ENCODE data around the gene MEGF9. TPM values are rescaled to one million over a fixed set of nuclear protein-coding genes. Genes with fewer than 3 reads are reported as not detected.
"Not testable (repeated sequence)": the region's sequence is repeated elsewhere in the genome, so short reads cannot be mapped to it uniquely, and the experiment has no call there.

Gene MEGF9
- total RNA-seq, 1 experiment from 2014 or later = 35.7 TPM

DNA sequence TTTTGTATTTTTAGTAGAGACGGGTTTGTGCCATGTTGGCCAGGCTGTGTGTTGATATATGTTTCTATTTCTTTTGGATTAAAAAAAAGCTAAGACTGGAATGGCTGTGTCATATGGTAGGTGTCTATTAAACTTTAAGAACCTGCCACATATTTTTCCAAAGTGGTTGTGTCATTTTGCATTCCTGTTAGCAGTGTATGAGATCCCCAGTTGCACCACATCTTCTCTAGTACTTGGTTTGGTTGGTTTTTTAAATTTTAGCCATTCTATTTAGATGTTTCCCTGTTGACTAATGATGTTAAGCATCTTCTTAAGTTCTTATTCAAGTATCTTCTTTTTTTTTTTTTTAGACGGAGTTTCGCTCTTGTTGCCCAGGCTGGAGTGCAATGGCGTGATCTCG, 36.2 kb upstream of the MEGF9 start:
- intact Hi-C loops (cut with micrococcal nuclease; ENCODE audit: unreplicated experiment) = no loop called here
- Histone ChIP-seq H3K27me3 (ENCODE audit: insufficient read depth, low read depth) (no peaks in the 10 kb centered on the region), H3K36me3 (ENCODE audit: low read depth) (no peaks in the 10 kb centered on the region), H3F3A (ENCODE audit: insufficient read depth, low read depth) (no peaks in the 10 kb centered on the region), H3K79me2 (ENCODE audit: low read depth) (no peaks in the 10 kb centered on the region), H3K4me2 (no peak overlapping the region), H3K4me3 (no peak overlapping the region), H2AFZ (no peak overlapping the region), H3K4me1 (replicated peaks; ENCODE audit: insufficient read depth) (no peaks in the 10 kb centered on the region), H3K27ac (no peak overlapping the region), H4K20me1 (ENCODE audit: insufficient read depth) (no peaks in the 10 kb centered on the region), H3K9me3 (ENCODE audit: insufficient read depth, low read depth) (no peaks in the 10 kb centered on the region), H3K9me2 (ENCODE audit: insufficient read depth) (no peaks in the 10 kb centered on the region)
- ChIA-PET POLR2A (ENCODE audit: unreplicated experiment) (no interaction called here), CTCF (no interaction called here)
- TF ChIP-seq, protein P1, sequence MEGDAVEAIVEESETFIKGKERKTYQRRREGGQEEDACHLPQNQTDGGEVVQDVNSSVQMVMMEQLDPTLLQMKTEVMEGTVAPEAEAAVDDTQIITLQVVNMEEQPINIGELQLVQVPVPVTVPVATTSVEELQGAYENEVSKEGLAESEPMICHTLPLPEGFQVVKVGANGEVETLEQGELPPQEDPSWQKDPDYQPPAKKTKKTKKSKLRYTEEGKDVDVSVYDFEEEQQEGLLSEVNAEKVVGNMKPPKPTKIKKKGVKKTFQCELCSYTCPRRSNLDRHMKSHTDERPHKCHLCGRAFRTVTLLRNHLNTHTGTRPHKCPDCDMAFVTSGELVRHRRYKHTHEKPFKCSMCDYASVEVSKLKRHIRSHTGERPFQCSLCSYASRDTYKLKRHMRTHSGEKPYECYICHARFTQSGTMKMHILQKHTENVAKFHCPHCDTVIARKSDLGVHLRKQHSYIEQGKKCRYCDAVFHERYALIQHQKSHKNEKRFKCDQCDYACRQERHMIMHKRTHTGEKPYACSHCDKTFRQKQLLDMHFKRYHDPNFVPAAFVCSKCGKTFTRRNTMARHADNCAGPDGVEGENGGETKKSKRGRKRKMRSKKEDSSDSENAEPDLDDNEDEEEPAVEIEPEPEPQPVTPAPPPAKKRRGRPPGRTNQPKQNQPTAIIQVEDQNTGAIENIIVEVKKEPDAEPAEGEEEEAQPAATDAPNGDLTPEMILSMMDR (conservative IDR thresholded peaks at IDR 0.05) = no peak
- TF ChIP-seq EZH2 (IDR thresholded peaks at IDR 0.05; ENCODE audit: low read depth) = no peak
- DNase-seq = no peak
- no TSS peak for BruUV-seq (replicated peaks)

DNA sequence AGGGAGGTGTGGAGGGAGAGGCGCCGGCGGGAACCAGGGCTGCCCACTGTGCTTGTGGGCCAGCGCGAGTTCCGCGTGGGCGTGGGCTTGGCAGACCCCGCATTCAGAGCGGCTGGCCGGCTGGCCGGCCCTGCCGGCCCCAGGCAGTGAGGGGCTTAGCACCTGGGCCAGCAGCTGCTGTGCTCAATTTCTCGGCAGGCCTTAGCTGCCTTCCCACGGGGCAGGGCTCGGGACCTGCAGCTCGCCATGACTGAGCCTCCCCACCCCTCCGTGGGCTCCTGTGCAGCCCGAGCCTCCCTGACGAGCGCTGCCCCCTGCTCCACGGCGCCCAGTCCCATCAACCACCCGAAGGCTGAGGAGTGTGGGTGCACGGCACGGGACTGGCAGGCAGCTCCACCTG, 32.1 kb upstream of the MEGF9 start:
- H2AFZ ChIP-seq; H3F3A ChIP-seq (ENCODE audit: insufficient read depth, low read depth); intact Hi-C loops (cut with micrococcal nuclease; ENCODE audit: unreplicated experiment); H4K20me1 ChIP-seq (ENCODE audit: insufficient read depth); H3K27ac ChIP-seq; H3K4me2 ChIP-seq; BruUV-seq (replicated peaks); DNase-seq; CTCF ChIA-PET; H3K9me2 ChIP-seq (ENCODE audit: insufficient read depth); H3K36me3 ChIP-seq (ENCODE audit: low read depth); POLR2A ChIA-PET (ENCODE audit: unreplicated experiment); H3K4me3 ChIP-seq; H3K9me3 ChIP-seq (ENCODE audit: insufficient read depth, low read depth); H3K27me3 ChIP-seq (ENCODE audit: insufficient read depth, low read depth); H3K79me2 ChIP-seq (ENCODE audit: low read depth): not testable (repeated sequence)
- peaks cover 10% of the 10 kb centered on the region for H3K4me1 ChIP-seq (replicated peaks; ENCODE audit: insufficient read depth)

DNA sequence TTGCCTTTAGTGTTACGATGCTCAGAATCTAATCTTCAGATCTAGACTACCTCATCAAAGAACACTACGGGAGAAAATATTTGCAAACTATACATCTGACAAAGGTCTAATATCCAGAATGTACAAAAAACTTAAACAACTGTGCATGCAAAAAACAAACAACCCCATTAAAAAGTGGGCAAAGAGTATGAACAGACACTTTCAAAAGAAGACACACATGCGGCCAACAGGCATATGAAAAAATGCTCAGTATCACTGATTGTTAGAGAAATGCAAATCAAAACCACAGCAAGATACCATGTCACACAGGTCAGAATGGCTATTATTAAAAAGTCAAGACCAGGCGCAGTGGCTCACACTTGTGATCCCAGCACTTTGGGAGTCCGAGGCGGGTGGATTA, 31.0 kb upstream of the MEGF9 start:
- POLR2A ChIA-PET (ENCODE audit: unreplicated experiment) = interaction anchor here (0.6 kb wide), 1 partner anchor 9 kb away, joined by 5 read pairs; no protein-coding TSS in a partner anchor
- H3K4me3 ChIP-seq = no peak overlapping the region

More for the DNA sequence above, 31.0 kb upstream of the MEGF9 start:
- H2AFZ ChIP-seq = no peak overlapping the region
- no peaks in the 10 kb centered on the region for H3F3A ChIP-seq (ENCODE audit: insufficient read depth, low read depth)
- no peak overlapping the region for H3K4me2 ChIP-seq
- H3K27me3 ChIP-seq (ENCODE audit: insufficient read depth, low read depth) = no peaks in the 10 kb centered on the region
- H3K27ac ChIP-seq = no peak overlapping the region
- CTCF ChIA-PET = interaction anchor here (0.7 kb wide), 1 partner anchor 92 kb away, joined by 4 read pairs; no protein-coding TSS in a partner anchor
- no TSS peak for BruUV-seq (replicated peaks)
- peaks cover 19% of the 10 kb centered on the region for H3K4me1 ChIP-seq (replicated peaks; ENCODE audit: insufficient read depth)
- H4K20me1 ChIP-seq (ENCODE audit: insufficient read depth) = no peaks in the 10 kb centered on the region
- no peak for TF ChIP-seq EZH2 (IDR thresholded peaks at IDR 0.05; ENCODE audit: low read depth)
- TF ChIP-seq, protein P1 (conservative IDR thresholded peaks at IDR 0.05) = no peak
- intact Hi-C loops (cut with micrococcal nuclease; ENCODE audit: unreplicated experiment) = no loop called here
- no peaks in the 10 kb centered on the region for H3K36me3 ChIP-seq (ENCODE audit: low read depth)
- H3K79me2 ChIP-seq (ENCODE audit: low read depth) = no peaks in the 10 kb centered on the region
- H3K9me2 ChIP-seq (ENCODE audit: insufficient read depth) = no peaks in the 10 kb centered on the region
- H3K9me3 ChIP-seq (ENCODE audit: insufficient read depth, low read depth) = no peaks in the 10 kb centered on the region
- no peak for DNase-seq

Measured in PC-9 (cell line).